ENCODE data around the gene BNIP2.

- TF ChIP-seq EZH2phosphoT487 (IDR thresholded peaks at IDR 0.05; ENCODE audit: insufficient read depth, low read depth) (no peak), EZH2 (IDR thresholded peaks at IDR 0.05; ENCODE audit: insufficient read depth, poor library complexity, severe bottlenecking) (no peak)
Observed at GRCh38 chr15:59689626-59690236, 611 bp upstream of the BNIP2 start.

Data from GM23248 (cell line).